ENCODE measurements around the gene SYT2.
"Not testable (repeated sequence)": the region's sequence is repeated elsewhere in the genome, so short reads cannot be mapped to it uniquely, and the experiment has no call there.

SYT2 gene

GRCh38 chr1:202593845-202594244 lies 116.4 kb downstream of the SYT2 start:
- DNase-seq (ENCODE audit: low read depth), result no peak

- DNase-seq (ENCODE audit: low read depth), result no peak
Observed at GRCh38 chr1:202592146-202592545, 118.1 kb downstream of the SYT2 start.

- DNase-seq (ENCODE audit: low read depth), result no peak
Observed at GRCh38 chr1:202591515-202591914, 118.7 kb downstream of the SYT2 start.

GRCh38 chr1:202590975-202591411 lies 119.3 kb downstream of the SYT2 start:
- no peak for DNase-seq (ENCODE audit: low read depth)

- DNase-seq (ENCODE audit: low read depth), result no peak
Observed at GRCh38 chr1:202590126-202590525, 120.1 kb downstream of the SYT2 start.

- DNase-seq (ENCODE audit: low read depth), result no peak
Observed at GRCh38 chr1:202589190-202589930, 120.9 kb downstream of the SYT2 start.

- DNase-seq (ENCODE audit: low read depth), result no peak
Observed at GRCh38 chr1:202588503-202589189, 121.6 kb downstream of the SYT2 start.

GRCh38 chr1:202587859-202588485 lies 122.3 kb downstream of the SYT2 start:
- DNase-seq (ENCODE audit: low read depth), result no peak

- no peak for DNase-seq (ENCODE audit: low read depth)
Observed at GRCh38 chr1:202586871-202587270, 123.4 kb downstream of the SYT2 start.

GRCh38 chr1:202586018-202586821 lies 124.0 kb downstream of the SYT2 start:
- no peak for DNase-seq (ENCODE audit: low read depth)

- DNase-seq (ENCODE audit: low read depth), result no peak
Observed at GRCh38 chr1:202585590-202585933, 124.7 kb downstream of the SYT2 start.

GRCh38 chr1:202584707-202585589 lies 125.3 kb downstream of the SYT2 start:
- no peak for DNase-seq (ENCODE audit: low read depth)

- not testable (repeated sequence) for DNase-seq (ENCODE audit: low read depth)
Observed at GRCh38 chr1:202582350-202582749, 127.9 kb downstream of the SYT2 start.

- DNase-seq (ENCODE audit: low read depth), result no peak
Observed at GRCh38 chr1:202580619-202581018, 129.6 kb downstream of the SYT2 start.

GRCh38 chr1:202579806-202580205 lies 130.4 kb downstream of the SYT2 start:
- no peak for DNase-seq (ENCODE audit: low read depth)

- DNase-seq (ENCODE audit: low read depth), result no peak
Observed at GRCh38 chr1:202578565-202578964, 131.7 kb downstream of the SYT2 start.

- DNase-seq (ENCODE audit: low read depth), result no peak
Observed at GRCh38 chr1:202578001-202578504, 132.2 kb downstream of the SYT2 start.

- DNase-seq (ENCODE audit: low read depth), result no peak
Observed at GRCh38 chr1:202577381-202577780, 132.9 kb downstream of the SYT2 start.

GRCh38 chr1:202576816-202577215 lies 133.4 kb downstream of the SYT2 start:
- DNase-seq (ENCODE audit: low read depth), result no peak

- DNase-seq (ENCODE audit: low read depth), result no peak
Observed at GRCh38 chr1:202575918-202576653, 134.2 kb downstream of the SYT2 start.
